WTC11 (cell line): ENCODE results near the gene ATP5IF1. TPM values are rescaled to one million over a fixed set of nuclear protein-coding genes. Genes with fewer than 3 reads are reported as not detected.

Source experiments
- ATAC-seq: fragments of 200-7000 bp; cut with Tn5 transposase; 2 replicates; pipeline ENCODE4 v1.10.0; 2021; ENCODE audit warnings: mild to moderate bottlenecking, moderate library complexity
- CTCF ChIA-PET: fragments of 300-600 bp; sonication (Branson Sonifier 250); formaldehyde crosslinking; loops from one replicate; lab custom pipeline; 2021; ENCODE audit warnings: antibody characterized with exemption; lab: Charles Lee
- POLR2A ChIA-PET: fragments of 350-600 bp; sonication (Branson Sonifier 250); formaldehyde crosslinking; loops from one replicate; lab custom pipeline; 2021; ENCODE audit warnings: antibody characterized with exemption; lab: Charles Lee
- DNase-seq: peaks from one replicate; pipeline ENCODE4 v3.0.0; 2021; ENCODE audit warnings: low spot score
- H3K27ac Mint-ChIP-seq: 2 replicates; pipeline ENCODE4 v1.8.0; 2021; ENCODE audit warnings: mixed read lengths
- H3K27me3 Mint-ChIP-seq: 2 replicates; pipeline ENCODE4 v1.8.0; 2021; ENCODE audit warnings: low read depth, mild to moderate bottlenecking, moderate library complexity, mixed read lengths
- H3K36me3 Mint-ChIP-seq: 2 replicates; pipeline ENCODE4 v1.8.0; 2021; ENCODE audit warnings: mixed read lengths
- H3K4me1 Mint-ChIP-seq: 2 replicates; pipeline ENCODE4 v1.8.0; 2022; ENCODE audit warnings: mixed read lengths
- H3K4me3 Mint-ChIP-seq: 2 replicates; pipeline ENCODE4 v1.8.0; 2021; ENCODE audit warnings: mild to moderate bottlenecking, moderate library complexity, mixed read lengths
- H3K9me3 Mint-ChIP-seq: 2 replicates; pipeline ENCODE4 v1.8.0; 2021; ENCODE audit warnings: mixed read lengths
- AFF4 ChIP-seq: sonication (generic); formaldehyde crosslinking; IDR thresholded peaks from 2 replicates; pipeline ENCODE4 v1.8.1; 2023; ENCODE audit warnings: mild to moderate bottlenecking, missing genetic modification reagents, borderline replicate concordance
- CBFB ChIP-seq: sonication (generic); formaldehyde crosslinking; IDR thresholded peaks from 2 replicates; pipeline ENCODE4 v1.8.1; 2022; ENCODE audit warnings: mild to moderate bottlenecking, low read depth, missing genetic modification reagents
- CREB1 ChIP-seq: sonication (generic); formaldehyde crosslinking; IDR thresholded peaks from 2 replicates; pipeline ENCODE4 v1.8.0; 2023; ENCODE audit warnings: mild to moderate bottlenecking, missing genetic modification reagents
- E2F5 ChIP-seq: sonication (generic); formaldehyde crosslinking; IDR thresholded peaks from 2 replicates; pipeline ENCODE4 v1.8.1; 2022; ENCODE audit warnings: mild to moderate bottlenecking, moderate library complexity, missing genetic modification reagents
- FOXP1 ChIP-seq: sonication (generic); formaldehyde crosslinking; IDR thresholded peaks from 2 replicates; pipeline ENCODE4 v1.8.0; 2022; ENCODE audit warnings: missing genetic modification reagents, mild to moderate bottlenecking, moderate library complexity, borderline replicate concordance
- GABPB1 ChIP-seq: sonication (generic); formaldehyde crosslinking; IDR thresholded peaks from 2 replicates; pipeline ENCODE4 v1.8.1; 2023; ENCODE audit warnings: mild to moderate bottlenecking, missing genetic modification reagents
- IRF1 ChIP-seq: sonication (generic); formaldehyde crosslinking; IDR thresholded peaks from 2 replicates; pipeline ENCODE4 v1.8.0; 2023; ENCODE audit warnings: missing genetic modification reagents
- NR1H2 ChIP-seq: sonication (generic); formaldehyde crosslinking; IDR thresholded peaks from 2 replicates; pipeline ENCODE4 v1.9.0; 2021; ENCODE audit warnings: mild to moderate bottlenecking, moderate library complexity, missing genetic modification reagents
- NR2C2 ChIP-seq: sonication (generic); formaldehyde crosslinking; IDR thresholded peaks from 2 replicates; pipeline ENCODE4 v1.8.0; 2022; ENCODE audit warnings: mild to moderate bottlenecking, missing genetic modification reagents
- NR3C1 ChIP-seq: sonication (generic); formaldehyde crosslinking; conservative IDR thresholded peaks from 2 replicates; pipeline ENCODE4 v1.8.1; 2023; ENCODE audit warnings: low read depth, mild to moderate bottlenecking, missing genetic modification reagents
- RORB ChIP-seq: fragments of 250-450 bp; sonication (Bioruptor Pico); IDR thresholded peaks from 2 replicates; pipeline ENCODE4 v1.9.0; 2021; ENCODE audit warnings: mild to moderate bottlenecking
- STAT6 ChIP-seq: sonication (generic); formaldehyde crosslinking; conservative IDR thresholded peaks from 2 replicates; pipeline ENCODE4 v1.8.1; 2023; ENCODE audit warnings: mild to moderate bottlenecking, low read depth, missing genetic modification reagents, moderate library complexity
- ZNF219 ChIP-seq: sonication (generic); formaldehyde crosslinking; IDR thresholded peaks from 2 replicates; pipeline ENCODE4 v1.8.0; 2023; ENCODE audit warnings: missing genetic modification reagents, mild to moderate bottlenecking, borderline replicate concordance
- ZNF263 ChIP-seq: sonication (generic); formaldehyde crosslinking; IDR thresholded peaks from 2 replicates; pipeline ENCODE4 v1.8.1; 2022; ENCODE audit warnings: low read depth, mild to moderate bottlenecking, moderate library complexity, missing genetic modification reagents
- ZNF281 ChIP-seq: sonication (generic); formaldehyde crosslinking; IDR thresholded peaks from 2 replicates; pipeline ENCODE4 v1.8.0; 2023; ENCODE audit warnings: mild to moderate bottlenecking, missing genetic modification reagents
- ZNF532 ChIP-seq: fragments of 250-450 bp; sonication (Bioruptor Pico); IDR thresholded peaks from 2 replicates; pipeline ENCODE4 v1.9.0; 2021; ENCODE audit warnings: mild to moderate bottlenecking, borderline replicate concordance
- total RNA-seq: library from RNA; stranded (reverse); gene quantifications from 3 replicates; pipeline ENCODE4 v1.2.3, GENCODE V29; 2021

Gene ATP5IF1
- total RNA-seq, 1 experiment from 2014 or later, result 201 TPM

GRCh38 chr1:28246427-28246832, 10.5 kb downstream of the ATP5IF1 start:
- DNase-seq (no peak), ATAC-seq (no peak)
- POLR2A ChIA-PET, result interaction anchor here (0.7 kb wide), 1 partner anchor 248 kb away, joined by 3 read pairs; no protein-coding TSS in a partner anchor
- H3K27ac Mint-ChIP-seq, result peak overlapping the region; percentile 94
- TF ChIP-seq ZNF263 (CRISPR knock-in tag), result no peak
- TF ChIP-seq CBFB, result no peak
- TF ChIP-seq NR1H2, result no peak
- TF ChIP-seq IRF1, result no peak
- CTCF ChIA-PET, result no interaction called here
- H3K9me3 Mint-ChIP-seq, result no peaks in the 10 kb centered on the region
- no peaks in the 10 kb centered on the region for H3K27me3 Mint-ChIP-seq
- no peaks in the 10 kb centered on the region for H3K36me3 Mint-ChIP-seq
- peak overlapping the region; percentile 57 for H3K4me3 Mint-ChIP-seq
- H3K4me1 Mint-ChIP-seq, result peaks cover 34% of the 10 kb centered on the region

GRCh38 chr1:28247612-28248272, 11.8 kb downstream of the ATP5IF1 start:
- DNase-seq (no peak), ATAC-seq (no peak)
- TF ChIP-seq E2F5 (CRISPR knock-in tag) (no peak), ZNF219 (CRISPR knock-in tag) (no peak), STAT6 (CRISPR knock-in tag) (no peak), CREB1 (CRISPR knock-in tag) (no peak), RORB (CRISPR knock-in tag) (no peak), ZNF281 (CRISPR knock-in tag) (no peak), AFF4 (CRISPR knock-in tag) (no peak), ZNF532 (CRISPR knock-in tag) (no peak), FOXP1 (CRISPR knock-in tag) (no peak), GABPB1 (no peak; the same call in 1 of the 2 replicates), NR3C1 (CRISPR knock-in tag) (no peak), NR2C2 (CRISPR knock-in tag) (no peak)
- no peaks in the 10 kb centered on the region for H3K36me3 Mint-ChIP-seq
- no peaks in the 10 kb centered on the region for H3K9me3 Mint-ChIP-seq
- H3K27ac Mint-ChIP-seq, result peak overlapping the region; percentile 96
- ChIA-PET POLR2A (interaction anchor here (0.9 to 2.6 kb wide), 11 partner anchors 11 to 334 kb away, joined by 3 to 20 read pairs (median 5); partner anchors contain the start of genes ATP5IF1, MED18, PHACTR4 and SESN2), CTCF (interaction anchor here (0.6 to 3.0 kb wide), 33 partner anchors 12 to 489 kb away, joined by 3 to 79 read pairs (median 6); partner anchors contain the start of genes ATP5IF1, EYA3, MED18 and PHACTR4)
- H3K27me3 Mint-ChIP-seq, result no peaks in the 10 kb centered on the region
- peaks cover 34% of the 10 kb centered on the region for H3K4me1 Mint-ChIP-seq
- peak overlapping the region; percentile 68 for H3K4me3 Mint-ChIP-seq
